ENCODE measurements around the gene FAM3A.
"Not testable (repeated sequence)": the region's sequence is repeated elsewhere in the genome, so short reads cannot be mapped to it uniquely, and the experiment has no call there.

GRCh38 chrX:154562295-154562694, 46.3 kb upstream of the FAM3A start:
- not testable (repeated sequence) for TF ChIP-seq CTCF (conservative IDR thresholded peaks at IDR 0.05; ENCODE audit: low read length); EZH2phosphoT487 (IDR thresholded peaks at IDR 0.05; ENCODE audit: borderline replicate concordance, low read depth, low read length)
